Activated CD8-positive, alpha-beta memory T cell treated with anti-CD3 and anti-CD28 coated beads, Interleukin-2, amount 50 U/mL, for 24 hours (primary cell): ENCODE results near the gene TDRD15.
"Not testable (repeated sequence)": the region's sequence is repeated elsewhere in the genome, so short reads cannot be mapped to it uniquely, and the experiment has no call there.

Experiments used
- DNase-seq: peaks from one replicate; pipeline ENCODE4 v3.0.0-alpha.2; 2020; ENCODE audit errors: extremely low read depth

Gene TDRD15

GRCh38 chr2:21123473-21124393 is at the start of gene TDRD15:
TDRD15 (plus strand) TSS chr2:21123968; CDS start chr2:21137468, 13,500 bp downstream.
- no peak for DNase-seq

GRCh38 chr2:21078296-21078695 is 45.5 kb upstream of the TDRD15 start:
- no peak for DNase-seq

- DNase-seq, result no peak
These were observed 40.3 kb upstream of the TDRD15 start for GRCh38 chr2:21083482-21083881.

GRCh38 chr2:21084401-21084800 is 39.4 kb upstream of the TDRD15 start:
- no peak for DNase-seq

GRCh38 chr2:21092308-21092869 is 31.4 kb upstream of the TDRD15 start:
- no peak for DNase-seq

GRCh38 chr2:21095178-21095577 is 28.6 kb upstream of the TDRD15 start:
- DNase-seq, result no peak

- no peak for DNase-seq
These were observed 28.1 kb upstream of the TDRD15 start for GRCh38 chr2:21095714-21096113.

- no peak for DNase-seq
These were observed 27.3 kb upstream of the TDRD15 start for GRCh38 chr2:21096458-21096857.

- DNase-seq, result no peak
These were observed 26.4 kb upstream of the TDRD15 start for GRCh38 chr2:21097331-21097730.

- no peak for DNase-seq
These were observed 25.5 kb upstream of the TDRD15 start for GRCh38 chr2:21098294-21098693.

- DNase-seq, result no peak
These were observed 24.4 kb upstream of the TDRD15 start for GRCh38 chr2:21099281-21099907.

- not testable (repeated sequence) for DNase-seq
These were observed 22.1 kb upstream of the TDRD15 start for GRCh38 chr2:21101514-21102155.

- no peak for DNase-seq
These were observed 21.4 kb upstream of the TDRD15 start for GRCh38 chr2:21102356-21102755.

- no peak for DNase-seq
These were observed 20.4 kb upstream of the TDRD15 start for GRCh38 chr2:21103274-21103891.

- DNase-seq, result no peak
These were observed 19.6 kb upstream of the TDRD15 start for GRCh38 chr2:21104030-21104660.

- DNase-seq, result no peak
These were observed 12.8 kb upstream of the TDRD15 start for GRCh38 chr2:21111012-21111411.

- no peak for DNase-seq
These were observed 6.1 kb upstream of the TDRD15 start for GRCh38 chr2:21117688-21118087.

- no peak for DNase-seq
These were observed 5.4 kb upstream of the TDRD15 start for GRCh38 chr2:21118302-21118920.

- DNase-seq, result no peak
These were observed 8.1 kb downstream of the TDRD15 start for GRCh38 chr2:21131861-21132260.

- no peak for DNase-seq
These were observed 11.8 kb downstream of the TDRD15 start for GRCh38 chr2:21135585-21135984.

GRCh38 chr2:21142149-21142548 is 18.4 kb downstream of the TDRD15 start:
- no peak for DNase-seq
